B cell (primary cell): ENCODE data around the gene MDP1. TPM values are rescaled to one million over a fixed set of nuclear protein-coding genes. Genes with fewer than 3 reads are reported as not detected.

Source experiments
- ATAC-seq: fragments of 200-7000 bp; cut with Tn5 transposase; one replicate; pipeline ENCODE4 v1.10.0; 2021; ENCODE audit warnings: low read depth, mild to moderate bottlenecking, moderate number of reproducible peaks, moderate library complexity
- CTCF ChIA-PET: fragments of 350-600 bp; sonication (Branson Sonifier 250); formaldehyde crosslinking; loops from one replicate; lab custom pipeline; 2021; ENCODE audit warnings: antibody characterized with exemption, inconsistent platforms; lab: Charles Lee
- POLR2A ChIA-PET: fragments of 350-600 bp; sonication (Branson Sonifier 250); formaldehyde crosslinking; loops from one replicate; lab custom pipeline; 2021; ENCODE audit warnings: antibody characterized with exemption; lab: Charles Lee
- DNase-seq: peaks from one replicate; pipeline ENCODE4 v3.0.0; 2013
- H2AFZ ChIP-seq: 2 replicates; pipeline ENCODE4 v1.6.1; 2012; ENCODE audit warnings: mild to moderate bottlenecking, low read depth, low read length; ENCODE audit not compliant: insufficient read depth, poor library complexity, severe bottlenecking
- H3K27ac ChIP-seq, 2 donors: 1 replicate in 1 of 2; 2 replicates in 1 of 2; pipeline ENCODE4 v1.5.1; 2012 to 2013; ENCODE audit warnings: low read length in 2 of 2, mild to moderate bottlenecking in 2 of 2, moderate library complexity in 1 of 2
- H3K27me3 ChIP-seq, 4 experiments: fragments of 200-600 bp in 1 of 4; sonication (generic) in 1 of 4; replicated peaks in 1 of 4; 1 replicate in 2 of 4; 2 replicates in 2 of 4; pipeline versions ENCODE4 v1.6.1 to v1.7.0; 2013 to 2016; ENCODE audit warnings: low read length in 3 of 4, mild to moderate bottlenecking in 2 of 4, mixed read lengths in 1 of 4, moderate library complexity in 1 of 4; ENCODE audit not compliant: insufficient read depth in 4 of 4, control insufficient read depth in 3 of 4; ENCODE audit errors: control extremely low read depth in 1 of 4
- H3K36me3 ChIP-seq, 2 experiments: replicated peaks in 1 of 2; 1 replicate in 1 of 2; 2 replicates in 1 of 2; pipeline versions ENCODE4 v1.6.1 to v1.7.1; 2013; ENCODE audit warnings: low read length in 1 of 2; ENCODE audit not compliant: insufficient read depth in 2 of 2, control insufficient read depth in 1 of 2; ENCODE audit errors: control extremely low read depth in 1 of 2, extremely low read depth in 1 of 2
- H3K4me1 ChIP-seq, 2 donors: fragments of 200-600 bp in 1 of 2; sonication (generic) in 1 of 2; 1 replicate in 1 of 2; 2 replicates in 1 of 2; pipeline versions ENCODE4 v1.5.1 to v1.6.1; 2013 to 2017; ENCODE audit warnings: low read length in 2 of 2; ENCODE audit not compliant: control insufficient read depth in 2 of 2, insufficient read depth in 2 of 2
- H3K4me2 ChIP-seq: replicated peaks from 2 replicates; pipeline ENCODE3; 2012; ENCODE audit warnings: mild to moderate bottlenecking, low read depth, low read length; ENCODE audit not compliant: poor library complexity, severe bottlenecking
- H3K4me3 ChIP-seq, 5 experiments: fragments of 200-600 bp in 1 of 5; sonication (generic) in 1 of 5; 1 replicate in 3 of 5; 2 replicates in 2 of 5; pipeline versions ENCODE4 v1.5.1 to v1.7.0; 2011 to 2016; ENCODE audit warnings: low read length in 4 of 5, mild to moderate bottlenecking in 4 of 5, low read depth in 2 of 5, control low read depth in 1 of 5, moderate library complexity in 1 of 5; ENCODE audit not compliant: insufficient read depth in 1 of 5; ENCODE audit errors: control extremely low read depth in 1 of 5, extremely low read depth in 1 of 5
- H3K79me2 ChIP-seq: fragments of 200-600 bp; sonication (generic); one replicate; pipeline ENCODE4 v1.6.0; 2016; ENCODE audit warnings: low read length; ENCODE audit not compliant: control insufficient read depth, insufficient read depth
- H3K9ac ChIP-seq: fragments of 200-600 bp; sonication (generic); 2 replicates; pipeline ENCODE4 v1.6.1; 2017; ENCODE audit warnings: mild to moderate bottlenecking, low read length, moderate library complexity
- H3K9me3 ChIP-seq, 3 donors: one replicate each; pipeline versions ENCODE4 v1.6.1 to v1.7.1; 2013; ENCODE audit warnings: low read length in 2 of 3; ENCODE audit not compliant: control insufficient read depth in 2 of 3, insufficient read depth in 1 of 3; ENCODE audit errors: control extremely low read depth in 1 of 3
- H4K20me1 ChIP-seq: 2 replicates; pipeline ENCODE4 v1.6.0; 2012; ENCODE audit warnings: mild to moderate bottlenecking, low read length; ENCODE audit not compliant: insufficient read depth, control insufficient read depth, poor library complexity, severe bottlenecking
- H3K27ac Mint-ChIP-seq: one replicate; pipeline ENCODE4 v1.8.0; 2021; ENCODE audit warnings: mixed read lengths
- H3K27me3 Mint-ChIP-seq: one replicate; pipeline ENCODE4 v1.8.0; 2021; ENCODE audit warnings: mixed read lengths
- H3K4me1 Mint-ChIP-seq: one replicate; pipeline ENCODE4 v1.8.0; 2021; ENCODE audit warnings: mixed read lengths
- H3K4me3 Mint-ChIP-seq: one replicate; pipeline ENCODE4 v1.8.0; 2021; ENCODE audit warnings: mixed read lengths
- H3K9me3 Mint-ChIP-seq: one replicate; pipeline ENCODE4 v1.8.0; 2022; ENCODE audit warnings: mixed read lengths; ENCODE audit not compliant: insufficient read depth
- EZH2 ChIP-seq: IDR thresholded peaks from 2 replicates; pipeline ENCODE4 v1.6.1; 2012; ENCODE audit warnings: borderline replicate concordance, low read depth, mild to moderate bottlenecking, moderate library complexity, low read length; ENCODE audit not compliant: insufficient read depth, poor library complexity, severe bottlenecking
- WGBS: methylation state at CpG from one replicate; pipeline ENCODE4 v1.1.5; 2013; ENCODE audit warnings: missing lambda C conversion rate; ENCODE audit not compliant: insufficient coverage; 5-methylcytosine and 5-hydroxymethylcytosine counted together
- intact Hi-C: fragments of 100-400 bp; cut with micrococcal nuclease; formaldehyde crosslinking; loops from one replicate; pipeline ENCODE4 v1.10.0; 2022
- polyA plus RNA-seq: library from polyadenylated mRNA; depleted of rRNA; stranded (reverse); fragments of >200 nt; gene quantifications from 2 replicates; pipeline ENCODE4 v1.2.3, GENCODE V29; 2012
- total RNA-seq, 2 donors: library from RNA; stranded (reverse); fragments of 120-200 nt in 1 of 2; gene quantifications; 1 replicate in 1 of 2; 2 replicates in 1 of 2; pipeline versions ENCODE4 v1.2.3 to v1.2.4, GENCODE V29; 2013 to 2022
- TF ChIP-seq, protein P1 (sequence below): fragments of 200-600 bp; IDR thresholded peaks from one replicate; pipeline ENCODE4 v1.8.0; 2022; ENCODE audit warnings: antibody characterized with exemption, mild to moderate bottlenecking

Gene MDP1
- total and polyA plus RNA-seq, 2 donors (not counting 1 experiment from before 2014, with no cell fraction given): 11.3 to 28.1 TPM

DNA sequence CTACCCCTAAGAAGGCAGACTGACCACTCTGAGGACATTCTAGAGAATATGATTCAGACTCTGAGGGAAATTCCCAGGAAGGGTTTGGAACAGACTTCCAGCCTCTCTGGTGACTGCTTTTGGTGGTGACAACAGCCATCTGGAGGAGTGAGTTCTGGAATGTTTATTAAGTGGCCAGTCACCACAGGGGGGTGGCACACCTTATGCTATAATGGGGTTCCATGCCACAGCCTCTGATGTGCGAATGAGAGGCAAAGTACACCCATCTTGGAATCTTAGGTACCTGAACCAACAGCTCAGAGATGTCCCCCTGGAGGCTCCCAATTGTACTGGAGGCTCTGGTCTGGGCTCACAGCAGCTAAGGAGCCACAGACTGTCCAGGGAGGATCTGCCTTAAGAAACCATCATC lies 36.0 kb upstream of the MDP1 start:
- Histone ChIP-seq H3K4me1 (peaks cover 3 to 6% of the 10 kb centered on the region in 2 donors), H3K27ac (no peak overlapping the region), H3K4me3 (no peak overlapping the region), H3K9ac (no peak overlapping the region), H3K79me2 (no peaks in the 10 kb centered on the region), H4K20me1 (no peaks in the 10 kb centered on the region), H3K9me3 (no peaks in the 10 kb centered on the region), H3K36me3 (peaks cover 0 to 28% of the 10 kb centered on the region in 2 experiments), H2AFZ (no peak overlapping the region), H3K27me3 (no peaks in the 10 kb centered on the region), H3K4me2 (no peak overlapping the region)
- Mint-ChIP-seq H3K4me1 (peaks cover 6% of the 10 kb centered on the region), H3K9me3 (no peaks in the 10 kb centered on the region), H3K4me3 (no peak overlapping the region), H3K27me3 (no peaks in the 10 kb centered on the region), H3K27ac (no peak overlapping the region)
- intact Hi-C loops: no loop called here
- ATAC-seq: no peak
- TF ChIP-seq EZH2: no peak
- TF ChIP-seq, protein P1, sequence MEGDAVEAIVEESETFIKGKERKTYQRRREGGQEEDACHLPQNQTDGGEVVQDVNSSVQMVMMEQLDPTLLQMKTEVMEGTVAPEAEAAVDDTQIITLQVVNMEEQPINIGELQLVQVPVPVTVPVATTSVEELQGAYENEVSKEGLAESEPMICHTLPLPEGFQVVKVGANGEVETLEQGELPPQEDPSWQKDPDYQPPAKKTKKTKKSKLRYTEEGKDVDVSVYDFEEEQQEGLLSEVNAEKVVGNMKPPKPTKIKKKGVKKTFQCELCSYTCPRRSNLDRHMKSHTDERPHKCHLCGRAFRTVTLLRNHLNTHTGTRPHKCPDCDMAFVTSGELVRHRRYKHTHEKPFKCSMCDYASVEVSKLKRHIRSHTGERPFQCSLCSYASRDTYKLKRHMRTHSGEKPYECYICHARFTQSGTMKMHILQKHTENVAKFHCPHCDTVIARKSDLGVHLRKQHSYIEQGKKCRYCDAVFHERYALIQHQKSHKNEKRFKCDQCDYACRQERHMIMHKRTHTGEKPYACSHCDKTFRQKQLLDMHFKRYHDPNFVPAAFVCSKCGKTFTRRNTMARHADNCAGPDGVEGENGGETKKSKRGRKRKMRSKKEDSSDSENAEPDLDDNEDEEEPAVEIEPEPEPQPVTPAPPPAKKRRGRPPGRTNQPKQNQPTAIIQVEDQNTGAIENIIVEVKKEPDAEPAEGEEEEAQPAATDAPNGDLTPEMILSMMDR: no peak
- POLR2A ChIA-PET: no interaction called here
- no peak for DNase-seq
- 100% methylated on average over 1 of the region's 1 CpG for WGBS
- CTCF ChIA-PET: interaction anchor here (0.8 to 2.8 kb wide), 3 partner anchors 9 to 56 kb away, joined by 3 to 10 read pairs (median 3); partner anchors contain the start of genes CIDEB and TINF2

DNA sequence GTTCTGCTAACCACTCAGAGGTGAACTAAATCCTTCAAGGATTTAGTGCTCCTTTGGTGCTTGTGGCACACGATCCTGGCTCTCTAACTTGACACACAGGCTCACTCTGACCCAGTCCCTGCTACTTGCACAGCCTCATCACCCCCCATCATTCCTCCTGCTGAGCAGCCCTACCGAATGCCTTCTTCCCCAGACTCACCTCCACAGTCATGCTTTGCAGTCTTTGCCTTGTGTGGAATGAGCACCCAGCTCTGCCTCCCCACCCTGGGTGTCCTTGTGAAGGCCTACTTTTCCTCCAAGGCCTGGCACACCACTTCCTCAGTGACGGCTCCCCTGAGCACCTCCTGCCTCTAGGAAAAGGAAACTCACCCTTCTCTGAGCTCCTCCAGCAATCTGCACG lies 34.5 kb upstream of the MDP1 start:
- Histone ChIP-seq H3K36me3 (peaks cover 0 to 23% of the 10 kb centered on the region in 2 experiments), H3K27me3 (no peaks in the 10 kb centered on the region), H3K27ac (no peak overlapping the region), H3K9me3 (no peaks in the 10 kb centered on the region), H4K20me1 (no peaks in the 10 kb centered on the region), H3K9ac (no peak overlapping the region), H3K4me1 (peaks cover 6 to 11% of the 10 kb centered on the region in 2 donors), H3K4me2 (no peak overlapping the region), H3K4me3 (no peak overlapping the region), H2AFZ (no peak overlapping the region), H3K79me2 (no peaks in the 10 kb centered on the region)
- Mint-ChIP-seq H3K27ac (no peak overlapping the region), H3K27me3 (no peaks in the 10 kb centered on the region), H3K9me3 (no peaks in the 10 kb centered on the region), H3K4me1 (peaks cover 8% of the 10 kb centered on the region), H3K4me3 (no peak overlapping the region)
- ChIA-PET POLR2A (no interaction called here), CTCF (interaction anchor here (0.9 to 2.8 kb wide), 4 partner anchors 8 to 58 kb away, joined by 3 to 10 read pairs (median 4); partner anchors contain the start of gene TINF2)
- intact Hi-C loops: no loop called here
- 81% methylated on average over 4 of the region's 4 CpGs for WGBS
- ATAC-seq: no peak
- TF ChIP-seq EZH2: no peak
- TF ChIP-seq, protein P1: no peak
- no peak for DNase-seq
